Upper lobe of left lung (tissue), 4 donors: Measurements from ENCODE around the gene MAP7D3.

Experiments
- EP300 ChIP-seq, 4 donors: sonication (generic); formaldehyde crosslinking; IDR thresholded peaks; one replicate each; pipeline ENCODE4 v1.5.1; 2017; ENCODE audit warnings: antibody characterized with exemption in 4 of 4, control low read depth in 2 of 4
- POLR2A ChIP-seq, 4 donors: fragments of 450-650 bp; IDR thresholded peaks; one replicate each; pipeline ENCODE4 v1.5.1; 2016 to 2017; ENCODE audit warnings: antibody characterized with exemption in 4 of 4, mild to moderate bottlenecking in 2 of 4
- TF ChIP-seq, protein P1 (sequence below), 6 experiments: fragments of 450-650 bp in 4 of 6; fragments of 200-600 bp in 2 of 6; sonication (generic) in 2 of 6; IDR thresholded peaks; one replicate each; pipeline ENCODE4 v1.5.1; 2016 to 2019; ENCODE audit warnings: antibody characterized with exemption in 6 of 6

DNA sequence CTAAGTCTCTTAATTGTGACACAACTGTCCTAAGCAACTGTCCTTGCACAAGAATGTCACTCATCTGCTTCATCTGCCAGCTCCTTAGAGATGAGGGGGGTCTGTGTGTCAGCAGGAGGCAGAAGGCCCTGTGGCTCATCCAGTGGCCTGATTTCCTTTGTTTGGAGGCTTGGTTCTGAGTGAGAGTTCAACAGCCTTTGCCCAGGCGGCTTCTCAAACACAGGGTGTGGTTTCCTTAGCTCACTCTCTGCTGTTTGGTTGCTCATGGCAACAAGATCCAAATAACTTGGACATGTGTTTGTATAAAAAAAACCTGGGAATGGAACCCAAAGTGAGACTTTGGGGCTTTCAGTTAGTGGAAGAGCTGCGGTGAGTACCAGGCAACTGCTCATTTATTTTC is 46.6 kb downstream of the MAP7D3 start:
- TF ChIP-seq EP300 (IDR thresholded peaks at IDR 0.05) (peak in 1 of 4 donors; percentile 1), POLR2A (IDR thresholded peaks at IDR 0.05) (no peak)
- TF ChIP-seq, protein P1, sequence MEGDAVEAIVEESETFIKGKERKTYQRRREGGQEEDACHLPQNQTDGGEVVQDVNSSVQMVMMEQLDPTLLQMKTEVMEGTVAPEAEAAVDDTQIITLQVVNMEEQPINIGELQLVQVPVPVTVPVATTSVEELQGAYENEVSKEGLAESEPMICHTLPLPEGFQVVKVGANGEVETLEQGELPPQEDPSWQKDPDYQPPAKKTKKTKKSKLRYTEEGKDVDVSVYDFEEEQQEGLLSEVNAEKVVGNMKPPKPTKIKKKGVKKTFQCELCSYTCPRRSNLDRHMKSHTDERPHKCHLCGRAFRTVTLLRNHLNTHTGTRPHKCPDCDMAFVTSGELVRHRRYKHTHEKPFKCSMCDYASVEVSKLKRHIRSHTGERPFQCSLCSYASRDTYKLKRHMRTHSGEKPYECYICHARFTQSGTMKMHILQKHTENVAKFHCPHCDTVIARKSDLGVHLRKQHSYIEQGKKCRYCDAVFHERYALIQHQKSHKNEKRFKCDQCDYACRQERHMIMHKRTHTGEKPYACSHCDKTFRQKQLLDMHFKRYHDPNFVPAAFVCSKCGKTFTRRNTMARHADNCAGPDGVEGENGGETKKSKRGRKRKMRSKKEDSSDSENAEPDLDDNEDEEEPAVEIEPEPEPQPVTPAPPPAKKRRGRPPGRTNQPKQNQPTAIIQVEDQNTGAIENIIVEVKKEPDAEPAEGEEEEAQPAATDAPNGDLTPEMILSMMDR (IDR thresholded peaks at IDR 0.05): no peak
